Thyroid gland (tissue), 4 donors: ENCODE results near the gene PLAC8. TPM values are rescaled to one million over a fixed set of nuclear protein-coding genes. Genes with fewer than 3 reads are reported as not detected.

Source experiments
- DNase-seq, 2 donors: peaks; one replicate each; pipeline ENCODE4 v3.0.0-alpha.2; 2019
- H3K27ac ChIP-seq, 3 donors: fragments of 200-600 bp; sonication (generic); 1 replicate in 2 of 3; 2 replicates in 1 of 3; pipeline ENCODE4 v1.5.1; 2016 to 2019; ENCODE audit warnings: mild to moderate bottlenecking in 1 of 3, moderate library complexity in 1 of 3
- H3K27me3 ChIP-seq: fragments of 200-600 bp; sonication (generic); one replicate; pipeline ENCODE4 v1.5.1; 2019
- H3K36me3 ChIP-seq, 2 donors: fragments of 200-600 bp; sonication (generic); one replicate each; pipeline ENCODE4 v1.5.1; 2016 to 2019
- H3K4me1 ChIP-seq, 2 donors: fragments of 200-600 bp; sonication (generic); one replicate each; pipeline ENCODE4 v1.5.1; 2017 to 2019
- H3K4me3 ChIP-seq, 3 donors: fragments of 200-600 bp; sonication (generic); replicated peaks in 1 of 3; 1 replicate in 2 of 3; 2 replicates in 1 of 3; pipeline ENCODE4 v1.5.1; 2016; ENCODE audit warnings: mild to moderate bottlenecking in 1 of 3
- H3K9me3 ChIP-seq: fragments of 200-600 bp; sonication (generic); one replicate; pipeline ENCODE4 v1.5.1; 2017
- POLR2A ChIP-seq, 2 donors: fragments of 450-650 bp; IDR thresholded peaks; one replicate each; pipeline ENCODE4 v1.6.1; 2017; ENCODE audit warnings: antibody characterized with exemption in 2 of 2, mild to moderate bottlenecking in 2 of 2, moderate library complexity in 1 of 2
- WGBS, 2 donors: methylation state at CpG; one replicate each; pipeline ENCODE4 v1.1.5; 2017; 5-methylcytosine and 5-hydroxymethylcytosine counted together
- intact Hi-C: fragments of 100-400 bp; cut with DNase I; formaldehyde crosslinking; loops from one replicate; pipeline ENCODE4 v1.15.1; 2023
- total RNA-seq, 4 donors: library from RNA; depleted of rRNA; stranded (reverse); fragments of >200 nt; gene quantifications; one replicate each; pipeline ENCODE4 v1.2.3, GENCODE V29; 2016
- TF ChIP-seq, protein P1 (sequence below), 6 experiments: fragments of 200-600 bp in 3 of 6; fragments of 450-650 bp in 3 of 6; sonication (generic) in 3 of 6; IDR thresholded peaks; one replicate each; pipeline ENCODE4 v1.5.1; 2016 to 2019; ENCODE audit warnings: antibody characterized with exemption in 6 of 6, mild to moderate bottlenecking in 2 of 6, inconsistent platforms in 1 of 6, moderate library complexity in 1 of 6

Gene PLAC8
- 1 to 10 TPM in 3 of 4 donors, under 1 TPM in 1; 0.44 to 3.7 (median 2.0) TPM for total RNA-seq

DNA sequence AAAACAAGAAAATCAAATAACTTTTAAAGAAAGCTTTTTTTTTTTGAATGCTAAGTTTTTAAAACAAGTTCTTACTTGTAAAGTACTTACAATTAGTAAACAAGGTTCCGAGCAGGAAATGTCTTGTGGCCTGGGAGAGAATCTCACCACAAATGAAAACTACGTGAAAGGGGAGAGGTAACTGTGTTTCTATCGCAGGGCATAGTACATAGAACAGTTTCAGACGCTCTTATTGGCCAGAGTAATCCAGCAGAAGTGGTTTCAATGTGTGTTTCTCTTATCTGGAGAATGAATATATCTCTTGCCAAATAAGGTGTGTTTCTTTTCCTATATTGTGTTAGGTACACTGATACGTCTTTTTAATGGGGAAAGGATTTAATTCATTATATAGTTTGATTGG, at the start of gene PLAC8:
Gene PLAC8 (minus strand): TSS at position 154 of the 400 bp plus-strand sequence. CDS start 6,808 bp downstream, outside the sequence.
- TF ChIP-seq, protein P1, sequence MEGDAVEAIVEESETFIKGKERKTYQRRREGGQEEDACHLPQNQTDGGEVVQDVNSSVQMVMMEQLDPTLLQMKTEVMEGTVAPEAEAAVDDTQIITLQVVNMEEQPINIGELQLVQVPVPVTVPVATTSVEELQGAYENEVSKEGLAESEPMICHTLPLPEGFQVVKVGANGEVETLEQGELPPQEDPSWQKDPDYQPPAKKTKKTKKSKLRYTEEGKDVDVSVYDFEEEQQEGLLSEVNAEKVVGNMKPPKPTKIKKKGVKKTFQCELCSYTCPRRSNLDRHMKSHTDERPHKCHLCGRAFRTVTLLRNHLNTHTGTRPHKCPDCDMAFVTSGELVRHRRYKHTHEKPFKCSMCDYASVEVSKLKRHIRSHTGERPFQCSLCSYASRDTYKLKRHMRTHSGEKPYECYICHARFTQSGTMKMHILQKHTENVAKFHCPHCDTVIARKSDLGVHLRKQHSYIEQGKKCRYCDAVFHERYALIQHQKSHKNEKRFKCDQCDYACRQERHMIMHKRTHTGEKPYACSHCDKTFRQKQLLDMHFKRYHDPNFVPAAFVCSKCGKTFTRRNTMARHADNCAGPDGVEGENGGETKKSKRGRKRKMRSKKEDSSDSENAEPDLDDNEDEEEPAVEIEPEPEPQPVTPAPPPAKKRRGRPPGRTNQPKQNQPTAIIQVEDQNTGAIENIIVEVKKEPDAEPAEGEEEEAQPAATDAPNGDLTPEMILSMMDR (IDR thresholded peaks at IDR 0.05): no peak
- TF ChIP-seq POLR2A (IDR thresholded peaks at IDR 0.05): no peak
- Histone ChIP-seq H3K4me1 (no peaks in the 10 kb centered on the region), H3K27me3 (no peaks in the 10 kb centered on the region), H3K4me3 (no peak within 1 kb of the TSS), H3K9me3 (no peaks in the 10 kb centered on the region), H3K27ac (no peak within 1 kb of the TSS), H3K36me3 (no peaks in the 10 kb centered on the region)
- no peak for DNase-seq
- intact Hi-C loops: no loop called here
- WGBS, 2 donors: 73 to 83% methylated on average over 5 of the region's 5 CpGs

DNA sequence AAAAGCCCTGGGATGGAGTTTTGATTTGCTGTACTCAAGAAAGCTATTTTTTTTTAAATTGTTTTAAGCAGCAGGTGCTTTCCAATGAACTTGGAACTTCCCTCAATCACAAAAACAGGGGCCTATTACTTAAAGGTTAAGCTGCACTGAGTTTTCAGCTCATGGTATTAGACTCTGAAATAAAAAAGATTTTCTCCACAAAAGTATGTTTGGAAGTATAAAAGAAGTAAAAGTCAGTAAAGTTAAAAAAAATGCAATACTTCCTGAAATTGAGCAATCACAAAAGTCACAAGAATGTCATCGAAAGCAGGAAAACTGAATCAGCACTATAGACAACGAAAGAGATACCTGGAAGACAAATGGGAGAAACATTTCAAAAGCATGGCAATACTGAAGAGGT, 38.9 kb upstream of the PLAC8 start:
- TF ChIP-seq POLR2A (IDR thresholded peaks at IDR 0.05): no peak
- TF ChIP-seq, protein P1 (IDR thresholded peaks at IDR 0.05): no peak
- peak overlapping the region in 2 of 3 donors; percentile 24 to 70 for H3K27ac ChIP-seq
- no peaks in the 10 kb centered on the region for H3K27me3 ChIP-seq
- intact Hi-C loops: no loop called here
- no peaks in the 10 kb centered on the region for H3K36me3 ChIP-seq
- peaks cover 6 to 7% of the 10 kb centered on the region in 2 donors for H3K4me1 ChIP-seq
- no peak for DNase-seq
- no peak overlapping the region for H3K4me3 ChIP-seq
- 53 to 65% methylated on average over 2 of the region's 2 CpGs for WGBS, 2 donors
- H3K9me3 ChIP-seq: no peaks in the 10 kb centered on the region

GRCh38 chr4:83152746-83153145, 38.2 kb upstream of the PLAC8 start:
- intact Hi-C loops: no loop called here
- no peak for DNase-seq
- Histone ChIP-seq H3K27me3 (no peaks in the 10 kb centered on the region), H3K9me3 (no peaks in the 10 kb centered on the region), H3K36me3 (no peaks in the 10 kb centered on the region), H3K4me1 (peaks cover 2 to 6% of the 10 kb centered on the region in 2 donors), H3K27ac (peak overlapping the region in 2 of 3 donors; percentile 24 to 70), H3K4me3 (no peak overlapping the region)
- TF ChIP-seq, protein P1 (IDR thresholded peaks at IDR 0.05): no peak
- no peak for TF ChIP-seq POLR2A (IDR thresholded peaks at IDR 0.05)
- 54 to 60% methylated on average over 6 of the region's 6 CpGs for WGBS, 2 donors

DNA sequence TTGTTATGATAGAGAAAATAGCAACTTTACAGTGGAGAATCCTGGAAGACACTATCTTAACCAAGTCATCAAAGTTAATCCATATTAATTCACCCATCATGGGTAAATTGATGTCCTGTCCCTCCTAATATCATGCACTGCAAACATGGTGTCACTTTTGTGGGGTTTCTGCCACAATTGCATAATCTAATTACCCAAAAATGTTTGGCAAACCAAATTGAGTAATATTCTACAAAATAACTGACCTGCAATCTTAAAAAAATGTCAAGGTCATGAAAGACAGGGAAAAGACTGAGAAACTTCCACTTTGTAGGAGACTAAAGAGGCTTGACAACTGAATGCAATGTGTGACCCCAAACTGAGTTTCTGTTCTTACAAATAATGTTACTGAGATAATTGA, 37.1 kb upstream of the PLAC8 start:
- Histone ChIP-seq H3K27ac (no peak overlapping the region), H3K27me3 (no peaks in the 10 kb centered on the region), H3K36me3 (no peaks in the 10 kb centered on the region), H3K9me3 (no peaks in the 10 kb centered on the region), H3K4me3 (no peak overlapping the region), H3K4me1 (peaks cover 0 to 6% of the 10 kb centered on the region in 2 donors)
- TF ChIP-seq POLR2A (IDR thresholded peaks at IDR 0.05): no peak
- TF ChIP-seq, protein P1 (IDR thresholded peaks at IDR 0.05): no peak
- no peak for DNase-seq
- intact Hi-C loops: no loop called here

GRCh38 chr4:83150653-83151330, 36.3 kb upstream of the PLAC8 start:
- H3K27ac ChIP-seq: no peak overlapping the region
- 83% methylated on average over 8 of the region's 8 CpGs for WGBS, 2 donors
- no peak for TF ChIP-seq POLR2A (IDR thresholded peaks at IDR 0.05)
- TF ChIP-seq, protein P1 (IDR thresholded peaks at IDR 0.05): no peak
- H3K9me3 ChIP-seq: no peaks in the 10 kb centered on the region
- no peaks in the 10 kb centered on the region for H3K36me3 ChIP-seq
- H3K4me1 ChIP-seq: peaks cover 0 to 6% of the 10 kb centered on the region in 2 donors
- no peak overlapping the region for H3K4me3 ChIP-seq
- DNase-seq: no peak
- intact Hi-C loops: no loop called here
- H3K27me3 ChIP-seq: no peaks in the 10 kb centered on the region
